ENCODE data around the gene HMCN2. TPM values are rescaled to one million over a fixed set of nuclear protein-coding genes. Genes with fewer than 3 reads are reported as not detected.

Gene HMCN2
- total RNA-seq, 4 donors from 2014 or later: 1.8 to 46.7 (median 24.4) TPM

DNA sequence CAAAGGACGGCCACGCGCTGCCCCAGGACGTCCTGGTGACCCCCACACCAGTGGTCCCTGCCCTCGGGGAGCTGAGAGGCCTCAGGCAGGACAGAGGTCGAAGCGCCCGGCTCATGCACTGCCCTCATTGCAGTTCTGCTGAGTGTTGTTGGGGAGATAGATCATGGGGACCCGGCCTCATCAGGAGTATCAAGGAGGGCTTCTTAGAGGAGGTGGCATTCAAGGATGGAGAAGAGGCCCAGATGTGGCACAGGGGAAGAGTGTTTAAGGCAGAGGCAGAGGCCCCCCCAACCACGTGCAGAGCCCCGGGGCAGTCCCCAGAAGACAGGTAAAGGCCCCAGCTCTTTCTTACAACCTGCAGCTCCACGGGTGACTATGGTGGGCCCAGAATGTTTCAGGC lies 205.4 kb downstream of the HMCN2 start:
- Histone ChIP-seq H3K27me3 (no peaks in the 10 kb centered on the region), H3K27ac (no peak overlapping the region), H3K4me1 (no peaks in the 10 kb centered on the region), H3K4me3 (no peak overlapping the region), H3K36me3 (no peaks in the 10 kb centered on the region), H3K9me3 (no peaks in the 10 kb centered on the region)
- intact Hi-C loops (cut with DNase I; ENCODE audit: low total_unique reads): no loop called here
- DNase-seq: no peak
- TF ChIP-seq, protein P1, sequence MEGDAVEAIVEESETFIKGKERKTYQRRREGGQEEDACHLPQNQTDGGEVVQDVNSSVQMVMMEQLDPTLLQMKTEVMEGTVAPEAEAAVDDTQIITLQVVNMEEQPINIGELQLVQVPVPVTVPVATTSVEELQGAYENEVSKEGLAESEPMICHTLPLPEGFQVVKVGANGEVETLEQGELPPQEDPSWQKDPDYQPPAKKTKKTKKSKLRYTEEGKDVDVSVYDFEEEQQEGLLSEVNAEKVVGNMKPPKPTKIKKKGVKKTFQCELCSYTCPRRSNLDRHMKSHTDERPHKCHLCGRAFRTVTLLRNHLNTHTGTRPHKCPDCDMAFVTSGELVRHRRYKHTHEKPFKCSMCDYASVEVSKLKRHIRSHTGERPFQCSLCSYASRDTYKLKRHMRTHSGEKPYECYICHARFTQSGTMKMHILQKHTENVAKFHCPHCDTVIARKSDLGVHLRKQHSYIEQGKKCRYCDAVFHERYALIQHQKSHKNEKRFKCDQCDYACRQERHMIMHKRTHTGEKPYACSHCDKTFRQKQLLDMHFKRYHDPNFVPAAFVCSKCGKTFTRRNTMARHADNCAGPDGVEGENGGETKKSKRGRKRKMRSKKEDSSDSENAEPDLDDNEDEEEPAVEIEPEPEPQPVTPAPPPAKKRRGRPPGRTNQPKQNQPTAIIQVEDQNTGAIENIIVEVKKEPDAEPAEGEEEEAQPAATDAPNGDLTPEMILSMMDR (IDR thresholded peaks at IDR 0.05): no peak
- no peak for TF ChIP-seq POLR2A (IDR thresholded peaks at IDR 0.05)

DNA sequence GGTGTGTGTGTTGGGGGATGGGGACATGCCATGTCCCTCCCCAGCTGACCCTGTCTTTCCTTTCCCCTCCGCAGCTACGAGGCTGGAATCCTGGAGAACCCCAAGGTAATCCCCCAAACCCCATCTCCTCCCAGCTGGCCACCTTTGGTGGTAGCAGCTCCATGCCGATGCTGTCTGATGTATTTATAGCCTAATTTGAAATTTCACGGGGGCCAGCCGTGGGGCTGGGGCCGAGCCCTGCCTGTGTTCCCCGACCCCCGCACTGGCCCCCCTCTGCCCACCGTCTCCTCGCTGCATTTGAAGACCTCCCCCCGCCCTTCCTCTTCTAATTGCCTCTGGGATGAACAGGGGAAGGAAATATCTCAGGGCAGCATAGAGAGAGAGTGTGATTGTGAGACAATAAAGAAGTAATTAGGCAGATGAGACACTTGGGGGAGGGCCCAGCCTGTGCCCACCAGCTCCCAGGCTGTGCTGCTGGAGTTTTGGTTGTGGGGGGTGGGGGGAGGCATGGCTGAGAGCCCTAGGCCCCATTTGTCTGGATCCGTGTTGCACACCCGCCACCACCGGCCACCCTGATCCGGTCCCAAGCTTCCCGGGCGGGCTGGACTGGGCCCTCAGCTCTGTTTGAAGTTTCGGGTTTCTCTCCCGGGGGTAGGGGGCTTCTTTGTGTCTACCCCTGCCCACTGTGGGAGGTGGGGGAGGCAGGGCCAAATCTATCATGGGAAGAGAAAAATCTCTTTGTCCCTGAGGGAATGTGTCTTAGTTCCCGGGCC lies 206.0 kb downstream of the HMCN2 start:
- no peaks in the 10 kb centered on the region for H3K36me3 ChIP-seq
- H3K4me1 ChIP-seq: no peaks in the 10 kb centered on the region
- no peak for TF ChIP-seq POLR2A (IDR thresholded peaks at IDR 0.05)
- TF ChIP-seq, protein P1 (IDR thresholded peaks at IDR 0.05): no peak
- no peak overlapping the region for H3K4me3 ChIP-seq
- no peaks in the 10 kb centered on the region for H3K9me3 ChIP-seq
- intact Hi-C loops (cut with DNase I; ENCODE audit: low total_unique reads): no loop called here
- no peak overlapping the region for H3K27ac ChIP-seq
- H3K27me3 ChIP-seq: no peaks in the 10 kb centered on the region
- no peak for DNase-seq

DNA sequence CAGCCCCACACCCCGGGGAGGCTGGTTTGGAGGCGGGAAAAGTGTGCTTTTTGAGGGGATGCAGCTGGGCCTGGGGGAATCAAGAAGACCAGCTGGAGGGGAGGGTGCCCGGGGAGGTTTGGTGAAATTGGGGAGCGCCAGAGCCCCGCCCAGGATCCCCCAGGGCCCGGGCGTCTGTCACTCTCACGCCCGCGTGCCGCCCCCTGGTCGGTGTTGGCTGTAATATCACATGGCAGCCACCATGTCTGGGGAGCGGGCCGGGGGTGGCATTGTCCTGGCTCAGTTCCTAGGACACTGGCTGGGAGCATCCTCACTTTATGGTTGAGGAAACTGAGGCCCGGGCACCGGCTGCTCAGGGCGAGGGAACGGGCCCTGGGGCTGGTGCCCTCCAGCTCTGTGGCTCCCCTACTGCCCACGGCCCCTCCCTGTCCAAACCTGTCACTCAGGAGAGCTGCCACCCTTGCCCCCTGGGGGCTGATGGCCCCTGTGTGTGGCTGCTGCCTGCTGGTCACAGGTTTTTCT lies 206.7 kb downstream of the HMCN2 start:
- H3K27me3 ChIP-seq: no peaks in the 10 kb centered on the region
- TF ChIP-seq, protein P1 (IDR thresholded peaks at IDR 0.05): no peak
- no peak for TF ChIP-seq POLR2A (IDR thresholded peaks at IDR 0.05)
- intact Hi-C loops (cut with DNase I; ENCODE audit: low total_unique reads): no loop called here
- H3K27ac ChIP-seq: no peak overlapping the region
- DNase-seq: no peak
- no peak overlapping the region for H3K4me3 ChIP-seq
- H3K4me1 ChIP-seq: no peaks in the 10 kb centered on the region
- H3K36me3 ChIP-seq: no peaks in the 10 kb centered on the region
- H3K9me3 ChIP-seq: no peaks in the 10 kb centered on the region

DNA sequence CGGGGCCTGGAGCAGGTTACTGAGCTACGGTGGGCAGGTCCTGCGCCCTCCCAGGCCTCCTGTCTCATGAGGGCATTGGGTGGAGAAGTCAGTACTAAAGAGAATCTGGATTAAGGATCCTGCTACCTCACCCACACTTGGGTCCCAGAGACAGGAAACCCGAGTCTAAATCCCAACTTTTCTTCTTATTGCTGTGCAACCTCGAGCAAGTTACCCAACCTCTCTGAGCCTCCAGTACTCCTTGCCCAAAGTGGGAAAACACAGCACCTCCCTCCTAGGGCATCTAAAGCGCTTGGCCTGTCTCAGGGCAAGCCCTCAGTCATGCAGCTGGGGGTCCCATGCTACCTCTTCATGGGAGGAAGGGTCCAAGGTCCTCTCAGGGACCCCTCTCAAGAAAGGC lies 207.4 kb downstream of the HMCN2 start:
- Histone ChIP-seq H3K27me3 (no peaks in the 10 kb centered on the region), H3K9me3 (no peaks in the 10 kb centered on the region), H3K4me3 (no peak overlapping the region), H3K4me1 (no peaks in the 10 kb centered on the region), H3K27ac (no peak overlapping the region), H3K36me3 (no peaks in the 10 kb centered on the region)
- no peak for DNase-seq
- intact Hi-C loops (cut with DNase I; ENCODE audit: low total_unique reads): no loop called here
- no peak for TF ChIP-seq POLR2A (IDR thresholded peaks at IDR 0.05)
- TF ChIP-seq, protein P1 (IDR thresholded peaks at IDR 0.05): no peak

DNA sequence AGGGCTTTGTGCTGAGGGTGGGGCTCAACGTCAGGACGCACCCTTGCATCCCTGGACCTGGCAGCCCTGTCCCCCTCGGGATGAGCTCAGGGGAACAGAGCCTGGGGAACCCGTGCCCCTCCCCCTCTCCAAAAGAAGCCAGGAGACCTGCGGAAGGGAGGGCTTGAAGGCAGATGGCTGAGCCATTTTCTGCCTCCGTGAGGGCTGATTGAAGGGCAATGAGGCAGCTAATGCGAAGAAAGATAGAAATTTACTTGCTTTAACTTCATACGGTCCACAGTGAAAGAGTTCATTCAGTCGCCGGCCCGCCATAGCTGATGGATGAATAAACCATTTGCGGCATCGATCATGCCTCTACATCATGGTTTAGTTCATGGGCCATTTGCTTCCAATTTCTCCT lies 208.0 kb downstream of the HMCN2 start:
- H3K4me3 ChIP-seq: no peak overlapping the region
- H3K27ac ChIP-seq: no peak overlapping the region
- DNase-seq: no peak
- no peaks in the 10 kb centered on the region for H3K36me3 ChIP-seq
- intact Hi-C loops (cut with DNase I; ENCODE audit: low total_unique reads): no loop called here
- H3K9me3 ChIP-seq: no peaks in the 10 kb centered on the region
- no peak for TF ChIP-seq POLR2A (IDR thresholded peaks at IDR 0.05)
- TF ChIP-seq, protein P1 (IDR thresholded peaks at IDR 0.05): no peak
- no peaks in the 10 kb centered on the region for H3K4me1 ChIP-seq
- H3K27me3 ChIP-seq: no peaks in the 10 kb centered on the region

Measured in uterus (tissue), 4 donors.